ENCODE measurements around the gene ORC6.

DNA sequence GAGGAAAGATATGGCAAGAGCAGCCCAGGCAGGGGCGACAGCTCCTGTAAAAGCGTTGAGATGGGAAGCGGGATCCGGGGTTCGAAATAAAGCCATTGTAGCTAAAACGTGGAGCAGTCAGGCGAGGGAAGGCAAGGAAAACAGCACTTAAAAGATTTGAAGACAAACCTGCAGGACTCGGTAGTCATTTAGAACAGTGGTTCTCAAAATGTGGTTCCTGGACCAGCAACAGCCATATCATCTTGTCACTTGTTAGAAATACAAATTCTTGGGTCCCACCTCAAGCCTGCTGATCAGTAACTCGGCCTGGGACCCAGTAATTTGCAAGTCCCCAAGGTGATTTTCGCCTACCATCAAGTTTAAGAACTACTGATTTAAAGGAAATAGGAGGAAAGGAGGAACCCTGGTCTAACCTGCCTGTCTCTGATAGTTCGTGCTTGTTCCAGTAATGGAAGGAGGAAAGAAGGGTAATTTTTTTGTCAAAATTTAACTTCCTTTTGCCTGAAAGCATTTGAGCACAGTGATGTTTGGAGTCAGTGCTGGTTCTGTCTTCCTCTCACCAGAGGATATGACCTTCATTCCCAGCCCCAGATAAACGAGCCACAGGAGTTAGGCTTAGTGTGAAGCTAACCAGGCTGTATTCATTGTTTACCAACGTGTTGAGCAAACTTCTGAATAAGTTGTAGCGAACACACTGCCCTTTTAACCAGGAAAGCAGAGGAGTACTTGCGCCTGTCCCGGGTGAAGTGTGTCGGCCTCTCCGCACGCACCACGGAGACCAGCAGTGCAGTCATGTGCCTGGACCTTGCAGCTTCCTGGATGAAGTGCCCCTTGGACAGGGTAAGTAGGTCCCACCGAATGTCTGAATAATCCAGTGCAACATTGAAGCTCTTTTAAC lies 1.1 kb downstream of the ORC6 start:
- TF ChIP-seq POLR2AphosphoS5 (IDR thresholded peaks at IDR 0.05; ENCODE audit: low read depth, low read length) = no peak
- no peak; the same call in 1 of the 2 replicates for TF ChIP-seq SIN3A (IDR thresholded peaks at IDR 0.05; ENCODE audit: borderline replicate concordance, insufficient read depth, low read length)
- TF ChIP-seq, protein P1, sequence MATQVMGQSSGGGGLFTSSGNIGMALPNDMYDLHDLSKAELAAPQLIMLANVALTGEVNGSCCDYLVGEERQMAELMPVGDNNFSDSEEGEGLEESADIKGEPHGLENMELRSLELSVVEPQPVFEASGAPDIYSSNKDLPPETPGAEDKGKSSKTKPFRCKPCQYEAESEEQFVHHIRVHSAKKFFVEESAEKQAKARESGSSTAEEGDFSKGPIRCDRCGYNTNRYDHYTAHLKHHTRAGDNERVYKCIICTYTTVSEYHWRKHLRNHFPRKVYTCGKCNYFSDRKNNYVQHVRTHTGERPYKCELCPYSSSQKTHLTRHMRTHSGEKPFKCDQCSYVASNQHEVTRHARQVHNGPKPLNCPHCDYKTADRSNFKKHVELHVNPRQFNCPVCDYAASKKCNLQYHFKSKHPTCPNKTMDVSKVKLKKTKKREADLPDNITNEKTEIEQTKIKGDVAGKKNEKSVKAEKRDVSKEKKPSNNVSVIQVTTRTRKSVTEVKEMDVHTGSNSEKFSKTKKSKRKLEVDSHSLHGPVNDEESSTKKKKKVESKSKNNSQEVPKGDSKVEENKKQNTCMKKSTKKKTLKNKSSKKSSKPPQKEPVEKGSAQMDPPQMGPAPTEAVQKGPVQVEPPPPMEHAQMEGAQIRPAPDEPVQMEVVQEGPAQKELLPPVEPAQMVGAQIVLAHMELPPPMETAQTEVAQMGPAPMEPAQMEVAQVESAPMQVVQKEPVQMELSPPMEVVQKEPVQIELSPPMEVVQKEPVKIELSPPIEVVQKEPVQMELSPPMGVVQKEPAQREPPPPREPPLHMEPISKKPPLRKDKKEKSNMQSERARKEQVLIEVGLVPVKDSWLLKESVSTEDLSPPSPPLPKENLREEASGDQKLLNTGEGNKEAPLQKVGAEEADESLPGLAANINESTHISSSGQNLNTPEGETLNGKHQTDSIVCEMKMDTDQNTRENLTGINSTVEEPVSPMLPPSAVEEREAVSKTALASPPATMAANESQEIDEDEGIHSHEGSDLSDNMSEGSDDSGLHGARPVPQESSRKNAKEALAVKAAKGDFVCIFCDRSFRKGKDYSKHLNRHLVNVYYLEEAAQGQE (IDR thresholded peaks at IDR 0.05; ENCODE audit: insufficient read depth in 1 of 2, low read depth in 2 of 2, low read length in 2 of 2) = no peak
- no peak for TF ChIP-seq TAF1 (IDR thresholded peaks at IDR 0.05; ENCODE audit: borderline replicate concordance, insufficient read depth, low read length)
